ENCODE measurements around the gene PDE3B. TPM values are rescaled to one million over a fixed set of nuclear protein-coding genes. Genes with fewer than 3 reads are reported as not detected.

Gene PDE3B
- total RNA-seq, 1 donor from 2014 or later: 34.3 TPM

- Histone ChIP-seq H3K4me3 (peak overlapping the region; percentile 91), H3K9me3 (no peaks in the 10 kb centered on the region), H3K4me1 (peaks cover 16% of the 10 kb centered on the region), H3K36me3 (no peaks in the 10 kb centered on the region), H3K27me3 (ENCODE audit: low read depth) (no peaks in the 10 kb centered on the region), H3K27ac (peak overlapping the region; percentile 90)
- DNase-seq (no peak), ATAC-seq (peak in 1 of 2 donors; percentile 5)
- intact Hi-C loops (cut with DNase I): no loop called here
- no peak for TF ChIP-seq CTCF (IDR thresholded peaks at IDR 0.05)
These were observed 519 bp upstream of the PDE3B start for GRCh38 chr11:14642873-14643696.

- DNase-seq (peak; percentile 67), ATAC-seq (peak; percentile 84 to 86)
- H3K27me3 ChIP-seq (ENCODE audit: low read depth): no peaks in the 10 kb centered on the region
- H3K4me3 ChIP-seq: peak overlapping the region; percentile 91
- H3K27ac ChIP-seq: peak overlapping the region; percentile 90
- intact Hi-C loops (cut with DNase I): no loop called here
- no peaks in the 10 kb centered on the region for H3K36me3 ChIP-seq
- peaks cover 16% of the 10 kb centered on the region for H3K4me1 ChIP-seq
- no peaks in the 10 kb centered on the region for H3K9me3 ChIP-seq
- TF ChIP-seq CTCF (IDR thresholded peaks at IDR 0.05): peak; percentile 13
These were observed 816 bp downstream of the PDE3B start for GRCh38 chr11:14644226-14645014.

GRCh38 chr11:14645015-14645912 lies 1.7 kb downstream of the PDE3B start:
- Histone ChIP-seq H3K27ac (peak overlapping the region; percentile 90), H3K4me1 (peaks cover 16% of the 10 kb centered on the region), H3K9me3 (no peaks in the 10 kb centered on the region), H3K4me3 (peak overlapping the region; percentile 91), H3K27me3 (ENCODE audit: low read depth) (no peaks in the 10 kb centered on the region), H3K36me3 (no peaks in the 10 kb centered on the region)
- no peak for TF ChIP-seq CTCF (IDR thresholded peaks at IDR 0.05)
- DNase-seq: no peak
- ATAC-seq: peak; percentile 20 to 37
- intact Hi-C loops (cut with DNase I): no loop called here

GRCh38 chr11:14645985-14646900 lies 2.6 kb downstream of the PDE3B start:
- no peaks in the 10 kb centered on the region for H3K9me3 ChIP-seq
- intact Hi-C loops (cut with DNase I): no loop called here
- peak overlapping the region; percentile 90 for H3K27ac ChIP-seq
- peaks cover 16% of the 10 kb centered on the region for H3K4me1 ChIP-seq
- no peaks in the 10 kb centered on the region for H3K36me3 ChIP-seq
- H3K4me3 ChIP-seq: peak overlapping the region; percentile 91
- no peaks in the 10 kb centered on the region for H3K27me3 ChIP-seq (ENCODE audit: low read depth)
- TF ChIP-seq CTCF (IDR thresholded peaks at IDR 0.05): no peak
- ATAC-seq (no peak), DNase-seq (no peak)

Data from lower lobe of right lung (tissue), 2 donors.